ENCODE data around the gene DOCK9.

DOCK9 gene

DNA sequence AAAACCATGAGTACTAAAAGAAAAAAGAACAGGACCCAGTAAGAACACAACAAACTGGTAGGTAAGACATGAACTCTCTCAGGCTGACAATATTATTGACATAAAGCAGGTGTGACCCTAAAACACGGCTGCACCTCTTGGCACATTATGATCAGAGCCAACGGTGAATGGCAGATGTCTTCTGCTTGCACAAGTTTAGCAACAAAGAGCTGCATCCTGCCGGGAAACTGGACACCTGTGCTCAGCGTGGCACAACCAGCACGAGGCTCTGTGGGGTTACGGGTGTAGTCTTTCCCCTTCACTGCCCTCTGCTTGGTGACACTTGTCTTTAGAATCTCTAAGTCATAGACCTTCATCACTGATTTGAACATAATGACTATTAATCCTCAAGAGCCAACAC lies 97.9 kb downstream of the DOCK9 start:
- DNase-seq, result no peak

DNA sequence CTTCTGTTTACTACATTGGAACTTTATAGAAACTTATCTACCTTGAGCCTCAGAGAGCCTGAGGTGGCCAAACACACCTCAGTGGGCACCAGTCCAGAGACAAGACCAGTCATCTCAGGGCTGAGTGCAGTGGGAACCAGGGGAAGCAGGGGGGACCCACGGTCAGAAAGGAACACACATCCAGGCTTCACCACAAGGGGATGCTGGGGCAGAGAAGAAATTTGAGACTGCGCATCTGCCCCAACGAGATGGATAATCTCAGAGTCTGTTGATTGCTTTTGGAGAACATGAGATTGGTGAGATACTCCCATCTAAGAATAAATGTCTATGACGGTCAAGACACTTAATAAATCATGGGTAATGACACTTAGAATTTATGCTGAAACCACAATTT lies 98.7 kb downstream of the DOCK9 start:
- no peak for DNase-seq

DNA sequence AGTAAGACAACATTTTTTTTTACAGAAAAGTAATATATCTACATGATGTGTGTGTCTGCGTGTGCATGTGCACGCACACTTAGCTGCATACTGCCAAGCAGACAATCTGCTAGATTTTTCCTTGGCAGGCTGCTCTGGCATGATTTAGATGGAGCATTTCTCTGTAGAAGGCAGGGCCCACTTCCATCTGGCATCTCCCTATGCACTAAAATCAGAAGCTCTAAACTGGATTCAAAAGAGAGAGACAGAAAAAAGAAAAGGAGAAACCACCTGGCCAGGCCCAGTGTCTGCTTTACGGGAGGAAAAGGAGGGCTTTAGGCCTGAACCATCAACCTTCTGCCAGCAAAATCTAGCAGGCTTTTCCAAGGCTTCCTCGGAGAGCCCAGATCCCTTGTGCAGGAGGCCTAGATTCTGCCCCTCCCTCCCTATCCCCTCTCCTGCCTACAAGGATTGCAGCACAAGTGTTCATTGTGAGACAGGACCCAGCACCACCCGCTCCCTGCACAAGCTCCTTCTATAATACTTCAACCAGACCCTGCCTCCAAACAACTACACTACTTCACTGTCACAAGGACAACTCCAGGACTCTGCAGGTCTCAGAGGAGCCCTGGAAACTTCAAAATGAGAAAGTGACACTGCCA lies 99.3 kb downstream of the DOCK9 start:
- no peak for DNase-seq

DNA sequence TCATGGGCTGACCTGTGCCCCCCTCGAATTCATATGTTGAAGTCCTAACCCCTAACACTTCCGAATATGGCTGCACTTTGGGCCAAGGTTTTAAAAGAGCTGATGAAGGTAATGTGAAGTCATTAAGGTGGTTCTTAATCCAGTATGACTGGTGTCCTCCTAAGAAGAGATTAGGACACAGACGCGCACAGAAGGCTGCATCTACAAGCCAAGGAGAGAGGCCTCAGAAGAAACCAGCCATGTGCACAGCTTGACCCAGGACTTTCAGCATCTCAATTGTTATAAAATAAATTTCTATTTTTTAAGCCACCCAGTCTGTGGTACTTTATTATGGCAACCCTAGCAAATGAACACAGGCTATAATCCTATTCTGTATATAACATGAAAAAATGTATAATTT lies 99.9 kb downstream of the DOCK9 start:
- no peak for DNase-seq

DNA sequence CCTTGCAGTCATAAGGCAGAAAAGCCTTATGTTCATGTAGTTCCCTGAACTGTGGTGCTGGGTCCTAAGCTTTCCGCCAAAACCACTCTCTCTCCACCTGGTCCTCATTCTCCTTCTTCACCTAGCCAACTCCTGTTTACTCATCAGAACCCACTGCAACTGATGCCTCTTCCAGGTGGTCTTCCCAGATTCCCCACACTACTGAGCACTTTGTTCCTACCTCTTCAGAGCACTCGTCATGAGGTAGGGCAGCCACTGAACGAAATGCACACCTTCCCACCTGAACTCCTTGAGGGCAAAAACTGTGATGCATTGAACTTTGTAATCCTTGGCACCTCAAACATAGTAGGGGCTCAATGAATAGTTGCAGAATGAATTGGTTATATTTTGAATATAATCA lies 100.4 kb downstream of the DOCK9 start:
- no peak for DNase-seq

DNA sequence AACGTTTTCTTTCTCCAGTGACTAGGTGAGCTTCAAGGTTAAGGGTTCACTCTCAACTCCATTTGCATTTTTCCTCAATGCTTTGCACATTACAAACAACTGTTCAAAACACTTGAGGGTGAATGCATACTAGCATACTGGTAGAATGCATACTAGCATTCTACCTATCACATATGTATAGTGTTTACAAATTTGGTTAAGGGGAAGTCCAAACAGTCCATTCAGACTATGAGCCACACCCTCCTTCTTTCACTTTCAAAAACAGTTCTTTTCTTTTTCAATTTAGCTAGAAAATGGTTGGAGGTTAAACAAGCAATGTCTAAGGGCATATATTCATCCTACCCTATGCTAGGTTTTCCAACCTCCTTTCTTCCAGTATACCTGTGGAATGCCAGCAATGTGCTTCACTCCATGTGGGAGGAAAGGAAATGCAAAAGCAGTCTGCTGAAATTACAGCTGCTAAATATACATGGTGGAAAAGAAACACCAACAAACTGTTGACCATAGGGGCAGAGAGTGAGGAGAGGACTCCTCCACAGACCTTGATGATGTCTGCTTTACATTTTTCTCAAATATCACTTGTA lies 102.6 kb downstream of the DOCK9 start:
- no peak for DNase-seq

DNA sequence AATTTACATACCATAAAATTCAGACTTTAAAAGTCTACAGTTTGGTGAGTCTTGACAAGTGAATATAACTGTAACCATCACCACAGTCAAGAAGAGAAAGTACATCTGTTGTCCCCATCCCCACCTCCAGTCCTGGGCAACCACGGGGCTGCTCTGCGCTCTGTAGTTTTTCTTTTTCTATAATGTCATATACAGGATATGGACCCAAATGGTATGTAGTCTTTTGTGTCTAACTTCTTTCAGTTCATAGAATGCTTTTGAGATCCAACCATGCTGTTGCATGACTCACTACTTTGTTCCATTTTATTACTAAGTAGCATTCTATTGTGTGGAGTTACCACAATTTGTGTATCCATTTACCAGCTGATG lies 103.9 kb downstream of the DOCK9 start:
- no peak for DNase-seq

DNA sequence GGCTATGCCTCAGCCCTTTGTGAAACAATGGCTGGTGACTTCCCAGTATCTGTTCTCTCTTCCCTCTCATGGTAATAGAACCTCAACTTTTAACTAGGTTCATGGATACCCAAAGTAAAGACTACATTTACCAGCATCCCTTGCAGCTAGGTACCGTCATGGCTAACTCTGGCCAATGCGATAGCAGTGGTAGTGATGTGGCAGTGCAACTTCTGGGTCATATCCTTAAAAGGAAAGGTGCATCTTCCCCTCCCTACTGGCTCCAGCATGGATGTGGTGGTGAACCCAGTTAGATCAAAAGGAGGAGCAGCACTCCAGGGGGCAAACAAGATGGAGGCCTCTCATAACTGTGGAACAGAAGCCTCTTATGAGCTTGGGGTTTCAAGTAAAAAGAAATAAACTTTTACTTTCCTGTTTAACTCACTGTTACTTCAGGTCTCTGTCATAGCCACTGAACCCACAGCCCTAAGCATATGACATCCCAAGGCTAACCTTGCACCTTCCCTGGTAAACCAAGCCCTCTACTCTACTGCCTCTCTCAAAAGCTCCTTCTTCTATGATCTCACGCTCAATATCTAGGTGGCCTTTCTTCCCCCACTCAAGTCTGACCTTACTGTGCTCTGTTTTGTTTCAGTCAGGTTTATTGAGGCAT lies 104.4 kb downstream of the DOCK9 start:
- no peak for DNase-seq

DNA sequence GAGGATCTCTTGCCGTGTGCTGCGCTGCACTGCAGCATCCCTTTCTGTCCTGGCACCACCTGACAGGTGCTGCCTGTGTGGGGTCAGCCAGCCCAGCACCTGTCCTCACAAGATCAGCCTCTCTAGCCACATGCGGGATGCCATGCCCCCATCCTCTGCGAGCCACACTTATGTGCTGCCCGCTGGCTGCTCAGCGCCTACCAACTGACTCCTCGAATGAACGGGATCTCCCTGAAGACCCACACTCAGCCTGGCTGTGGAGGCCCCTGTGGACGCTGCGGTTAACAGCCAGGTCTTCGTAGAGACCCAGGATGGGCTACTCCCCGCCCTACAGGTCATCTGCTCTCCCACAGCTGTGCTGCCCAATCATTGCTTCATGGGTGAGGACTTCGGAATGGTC lies 106.1 kb downstream of the DOCK9 start:
- no peak for DNase-seq

DNA sequence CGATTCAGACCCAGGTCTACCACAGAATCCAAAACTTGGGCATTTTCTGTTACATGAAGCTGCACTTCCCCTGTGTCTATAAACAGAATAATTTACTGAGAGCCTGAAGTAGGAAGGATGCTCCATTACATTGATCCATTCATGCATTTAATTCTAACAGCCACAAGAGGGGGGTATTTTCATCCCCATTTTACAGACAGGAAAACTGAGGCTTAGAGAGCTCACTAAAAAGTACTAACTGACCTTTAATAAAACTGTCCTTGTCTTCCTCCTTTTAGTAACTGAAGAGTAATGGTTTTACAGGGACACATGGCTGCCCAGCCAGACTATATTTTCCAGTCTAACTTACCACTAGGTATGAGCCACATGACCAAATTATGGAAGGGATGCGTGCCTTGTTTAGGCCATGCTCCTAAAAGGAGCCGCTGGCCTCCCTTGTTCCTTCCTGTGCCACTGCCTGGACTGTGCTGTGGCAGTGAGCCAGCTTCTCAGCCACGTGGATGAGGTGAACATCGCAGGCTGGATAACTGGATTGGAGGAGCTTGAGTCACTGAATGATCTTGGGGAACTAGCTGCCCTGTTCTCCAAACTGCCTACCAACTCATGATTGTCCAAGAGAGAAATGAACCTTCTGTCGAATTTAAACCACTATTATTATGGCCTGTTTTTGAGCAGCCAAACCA lies 108.3 kb downstream of the DOCK9 start:
- DNase-seq, result no peak

DNA sequence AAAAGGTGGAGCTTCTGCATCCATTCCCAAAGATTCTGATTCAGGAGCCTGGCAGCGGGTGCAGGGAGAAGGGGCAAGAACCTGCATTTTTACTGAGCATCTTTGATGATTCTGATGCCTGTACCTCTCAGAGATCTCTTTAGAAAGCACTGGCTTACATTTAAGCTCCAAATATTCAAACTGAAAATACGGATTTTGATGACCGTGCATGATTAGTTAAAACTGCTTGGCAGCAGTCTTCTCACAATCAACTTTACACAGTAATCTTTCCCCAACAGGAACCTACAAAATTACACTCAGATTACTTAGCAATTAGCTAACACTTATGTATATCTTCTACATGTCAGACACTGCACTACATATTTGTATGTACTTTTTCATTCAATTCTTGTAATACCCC lies 108.9 kb downstream of the DOCK9 start:
- DNase-seq, result no peak

DNA sequence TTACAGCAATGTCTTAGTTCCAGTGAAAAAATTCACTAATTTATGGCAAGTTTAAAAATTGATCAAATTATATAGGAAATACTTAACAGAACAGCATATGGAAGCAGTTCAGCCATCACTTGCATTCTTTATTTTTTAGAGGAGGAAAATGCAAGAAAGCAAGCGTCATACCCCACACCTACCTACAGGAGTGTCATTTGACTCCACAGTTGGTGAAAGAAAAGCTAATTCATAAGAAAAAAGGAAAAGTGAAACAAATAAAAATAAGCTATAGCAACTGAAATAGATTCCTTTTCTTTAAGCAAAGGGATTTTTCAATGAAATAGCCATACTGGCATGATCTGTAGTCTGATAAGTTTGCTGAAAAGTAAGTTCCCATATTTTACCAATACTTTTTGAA lies 111.0 kb downstream of the DOCK9 start:
- no peak for DNase-seq

DNA sequence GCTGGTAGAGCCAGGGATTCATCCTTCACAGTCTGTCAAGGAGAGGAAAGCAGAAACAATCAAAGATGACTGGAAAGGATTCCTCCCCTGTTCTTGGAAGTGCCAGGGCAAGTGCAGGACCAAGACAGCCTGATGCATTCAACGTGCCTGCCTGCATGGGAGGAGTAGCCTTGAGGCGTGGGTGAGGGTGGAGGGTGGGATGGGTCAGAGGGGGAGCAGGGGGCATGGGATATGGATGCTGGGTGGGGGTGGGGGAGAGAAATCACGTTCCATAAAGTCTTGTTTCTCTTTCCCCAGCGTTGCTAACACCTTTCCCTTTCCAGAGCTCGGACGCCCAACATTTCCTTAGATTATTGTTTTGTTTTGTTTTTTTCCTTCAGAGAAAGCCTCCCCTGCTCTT lies 117.4 kb downstream of the DOCK9 start:
- no peak for DNase-seq

DNA sequence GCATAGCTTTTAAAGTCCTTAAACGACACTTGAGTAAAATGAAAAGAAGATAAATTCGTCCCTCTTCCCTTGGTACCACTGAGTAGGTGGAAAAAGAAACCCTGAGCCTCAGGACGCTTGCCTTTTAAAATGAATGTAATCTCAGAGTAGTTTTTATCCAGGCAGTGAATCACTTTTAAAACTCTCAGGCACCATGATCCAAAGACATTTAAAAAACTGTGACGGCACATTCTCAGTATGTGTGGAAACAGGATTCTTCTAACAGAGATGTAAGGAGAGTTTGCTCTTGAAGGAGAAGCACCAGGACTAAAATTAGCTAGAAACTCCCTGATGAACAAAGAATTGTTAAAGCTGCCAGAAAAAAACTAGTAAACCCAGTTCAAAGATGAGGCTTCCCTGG lies 119.7 kb downstream of the DOCK9 start:
- DNase-seq, result no peak

DNA sequence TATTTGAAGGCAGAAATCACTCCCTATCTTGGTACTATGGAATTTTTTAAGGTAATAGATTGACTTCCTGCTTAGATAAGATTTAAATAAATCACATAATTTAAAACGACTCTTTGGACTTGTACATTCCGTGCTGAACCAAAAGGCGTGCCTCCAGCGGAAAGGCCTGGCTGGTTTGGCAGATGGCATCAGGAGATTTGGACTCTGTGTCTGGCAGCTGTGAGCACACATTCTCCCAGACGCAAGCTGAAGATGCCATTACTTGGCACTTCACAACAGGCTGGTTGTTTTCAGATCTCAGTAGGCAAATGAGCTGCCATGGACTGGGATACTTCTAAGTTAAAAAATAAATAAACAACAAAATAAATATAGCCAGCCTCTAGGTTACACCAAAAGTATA lies 120.9 kb downstream of the DOCK9 start:
- DNase-seq, result no peak

DNA sequence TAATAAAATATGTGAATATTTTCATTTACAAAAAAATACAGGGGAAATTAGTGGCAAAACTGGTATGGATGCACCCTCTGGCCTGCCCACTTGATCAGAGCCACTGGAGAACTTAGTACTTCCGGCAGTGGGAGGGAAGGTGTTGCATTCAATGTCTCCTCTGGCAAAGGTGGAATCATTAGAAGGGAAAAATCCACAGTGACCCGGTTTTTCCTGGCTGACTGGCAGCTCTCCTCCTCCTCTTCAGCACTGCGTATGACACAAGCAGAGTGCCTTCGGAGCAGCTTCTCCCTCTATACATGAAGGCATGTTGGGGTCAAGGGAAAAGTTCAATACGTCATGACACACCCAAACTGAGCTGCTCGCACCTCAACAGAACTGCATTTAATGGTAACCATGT lies 123.4 kb downstream of the DOCK9 start:
- DNase-seq, result no peak

DNA sequence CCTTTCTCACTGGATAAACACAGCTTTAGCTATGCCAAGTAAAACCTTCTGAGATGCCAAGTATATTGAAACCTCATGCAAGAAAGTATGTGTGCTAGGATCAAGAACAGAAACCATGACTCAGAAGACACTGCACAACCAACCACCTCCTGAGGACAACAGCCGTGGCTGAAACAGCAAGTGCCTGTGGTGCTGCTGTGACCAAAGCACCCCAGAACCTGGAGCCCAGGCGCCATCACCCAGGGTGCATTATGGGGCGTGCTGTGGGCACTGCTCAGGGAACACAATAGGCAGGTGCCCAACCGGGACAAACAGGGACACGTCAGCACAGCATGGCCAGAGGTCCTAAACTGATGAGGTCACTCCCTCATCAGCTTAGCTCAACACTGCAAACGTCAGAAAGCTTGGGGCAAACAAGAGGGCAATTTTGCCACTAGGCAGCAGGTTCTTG lies 124.1 kb downstream of the DOCK9 start:
- DNase-seq, result peak; percentile 82

DNA sequence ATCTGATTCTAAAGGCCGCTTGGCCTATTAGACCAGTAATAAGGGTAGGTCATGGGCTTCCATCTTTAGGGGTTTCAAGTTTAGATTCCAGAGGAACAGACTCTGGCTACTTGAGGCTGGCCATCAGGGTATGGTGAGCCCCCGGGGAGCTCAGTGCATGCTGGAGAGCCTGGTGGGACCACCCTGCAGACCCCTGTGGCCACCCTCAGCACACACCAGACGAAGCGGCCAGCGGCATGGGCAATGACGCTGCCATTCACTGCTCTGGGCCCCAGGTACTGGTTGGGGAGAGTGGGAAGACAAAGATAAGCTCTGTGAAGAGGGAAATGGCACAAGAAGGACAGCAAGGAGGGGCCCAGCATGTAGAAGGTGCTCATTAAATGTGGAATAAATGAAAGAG lies 126.6 kb downstream of the DOCK9 start:
- no peak for DNase-seq

DNA sequence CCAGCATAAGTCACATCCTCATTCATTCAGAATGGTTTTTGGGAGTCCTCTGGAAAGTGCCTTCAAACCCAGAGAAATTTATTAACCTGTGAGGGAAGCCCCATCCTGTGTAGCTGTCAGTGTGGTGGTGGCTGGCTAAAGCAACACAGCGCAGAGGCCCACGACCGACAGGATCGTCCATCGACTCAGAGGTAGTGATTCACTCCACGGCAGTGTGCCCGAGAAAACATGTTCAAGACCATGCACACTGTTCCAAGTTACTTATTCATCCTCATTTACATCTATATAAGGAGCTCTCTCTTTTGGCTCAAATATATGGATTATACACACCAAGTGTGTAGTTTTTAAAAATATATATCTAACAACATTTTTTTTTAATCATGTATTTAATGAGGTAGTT lies 129.1 kb downstream of the DOCK9 start:
- DNase-seq, result no peak

DNA sequence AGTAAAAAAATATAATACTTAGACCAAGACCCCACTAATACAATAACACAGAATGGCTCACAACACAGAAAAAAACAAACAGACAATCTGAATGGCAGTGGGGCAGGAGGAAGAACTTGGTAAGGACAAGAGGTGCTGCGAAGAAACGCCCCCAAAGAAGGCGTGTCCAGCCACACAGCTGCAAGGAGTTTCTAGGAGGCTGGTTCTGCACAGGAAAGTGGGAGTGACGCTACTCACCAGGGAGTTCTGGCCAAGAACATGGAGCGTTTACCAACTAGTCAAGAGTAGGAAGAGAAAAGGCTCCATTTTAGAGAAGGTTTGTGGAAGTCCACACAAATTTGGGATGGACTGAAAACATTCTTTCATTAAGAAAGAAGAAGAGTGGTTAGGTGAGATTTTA lies 130.1 kb downstream of the DOCK9 start:
- DNase-seq, result peak; percentile 70

DNA sequence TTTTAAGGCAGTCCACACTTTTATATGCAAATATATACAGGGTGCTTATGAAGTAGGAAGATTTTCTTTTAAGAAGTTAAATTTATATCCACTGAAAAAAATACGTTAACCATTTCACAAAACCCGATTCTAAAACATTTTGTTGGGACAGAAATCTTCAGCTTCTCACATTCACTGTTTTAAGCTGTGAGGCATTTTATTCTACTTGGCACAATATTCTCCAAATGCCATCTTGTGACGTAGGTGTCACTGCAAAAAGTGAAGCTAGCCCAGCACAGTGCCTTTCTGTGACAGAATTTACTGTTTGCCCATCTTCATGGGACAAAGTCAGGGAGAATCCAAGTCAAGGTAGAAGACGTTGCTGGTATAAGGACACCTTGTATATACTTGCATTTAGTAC lies 130.9 kb downstream of the DOCK9 start:
- no peak for DNase-seq

DNA sequence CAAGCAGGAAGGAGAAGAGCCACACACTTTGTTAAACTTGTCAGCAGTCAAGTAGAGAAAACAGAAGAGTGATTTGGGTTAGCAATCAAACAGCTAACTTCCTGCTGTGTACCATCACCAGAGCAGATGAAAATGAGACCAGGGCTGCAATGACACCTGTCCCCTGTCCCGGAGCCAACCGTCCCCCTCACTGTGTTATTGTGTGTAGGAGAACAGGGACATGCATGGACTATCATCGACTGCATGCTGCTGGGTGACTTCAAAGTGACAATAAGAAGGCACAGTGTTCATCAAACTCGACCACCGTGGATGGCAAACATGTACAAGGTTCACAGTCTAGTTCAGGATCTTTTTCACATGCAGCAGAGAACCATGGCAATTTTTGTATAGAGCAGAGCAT lies 131.3 kb downstream of the DOCK9 start:
- no peak for DNase-seq

DNA sequence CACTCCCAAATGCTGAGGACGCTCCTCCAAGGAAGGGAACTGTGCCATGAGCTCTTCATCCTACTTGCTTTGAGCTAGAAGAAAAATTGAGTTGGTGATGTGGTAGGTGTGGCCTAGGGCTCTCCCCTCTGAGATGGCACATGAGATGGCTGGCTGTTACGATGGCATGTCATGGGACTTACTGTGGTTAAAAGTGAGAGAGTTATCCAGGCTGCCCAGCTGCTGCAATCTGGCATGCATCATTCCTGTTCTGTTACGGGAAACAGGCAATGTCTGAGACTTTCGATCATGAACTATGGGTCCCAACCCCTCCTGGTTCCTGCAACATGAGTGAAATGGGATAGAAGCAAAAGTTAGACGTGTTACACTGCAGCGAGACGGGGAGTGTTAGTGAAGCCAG lies 132.1 kb downstream of the DOCK9 start:
- DNase-seq, result no peak

DNA sequence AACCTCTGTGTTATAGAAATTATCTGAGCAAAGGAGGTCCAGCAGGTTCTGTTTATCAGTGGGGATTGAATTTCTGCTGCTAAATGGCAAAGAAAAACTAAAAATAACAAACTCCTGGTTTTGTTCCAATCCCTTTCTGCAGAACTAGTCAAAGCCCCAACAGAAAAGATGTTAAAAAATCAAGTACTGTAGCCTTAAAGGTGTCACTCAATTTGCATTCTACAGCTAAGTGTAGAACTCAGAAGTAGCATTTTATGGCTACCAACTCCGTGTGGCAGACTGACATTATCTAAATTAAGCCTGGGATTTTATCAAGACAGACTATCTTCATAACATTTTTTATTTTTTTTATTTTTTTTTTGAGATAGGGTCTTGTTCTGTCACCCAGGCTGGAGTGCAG lies 133.8 kb downstream of the DOCK9 start:
- DNase-seq, result no peak
